ENCODE results near the gene ITCH.

The ITCH gene

DNA sequence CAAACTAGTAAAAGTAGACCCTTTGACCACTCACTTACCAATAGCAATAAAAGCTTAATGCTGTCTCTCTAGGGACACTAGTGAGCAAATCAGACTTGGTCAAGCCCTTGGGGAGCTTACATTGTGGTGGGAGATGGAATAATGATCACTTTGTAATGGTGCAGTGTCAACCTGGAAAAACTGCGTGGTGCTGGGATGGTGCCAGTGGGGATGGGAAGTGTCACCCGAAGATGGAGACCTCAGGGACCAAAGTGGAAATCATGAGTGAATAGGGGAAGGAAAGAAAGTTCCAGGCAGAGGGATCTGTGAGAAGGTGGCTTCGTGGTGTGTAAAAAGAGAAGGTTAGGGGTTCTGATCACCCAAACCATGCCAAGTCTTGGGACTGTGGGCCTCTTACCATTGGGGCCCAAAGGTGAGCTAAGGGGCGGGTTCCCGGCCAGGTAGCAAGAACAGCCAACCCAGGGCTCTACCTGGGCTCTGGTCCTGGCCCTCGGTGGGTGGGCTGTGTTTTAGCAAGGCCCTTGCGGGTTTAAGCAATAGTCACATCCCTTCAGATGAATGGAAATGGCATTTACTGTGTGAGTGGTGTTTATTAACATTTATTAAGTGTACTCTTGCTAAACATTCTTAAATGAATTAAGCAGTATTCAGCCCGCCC lies 168.7 kb downstream of the ITCH start:
- POLR2A ChIA-PET: no interaction called here
- Histone ChIP-seq H3K4me3 (ENCODE audit: low read depth, low read length) (no peak overlapping the region), H3K27ac (ENCODE audit: extremely low read depth, low read depth, low read length) (no peak overlapping the region), H3K9me3 (ENCODE audit: control insufficient read depth, insufficient read depth, low read depth, low read length) (no peaks in the 10 kb centered on the region), H3K36me3 (ENCODE audit: control insufficient read depth in 2 of 2, insufficient read depth in 1 of 2, low read length in 2 of 2) (peaks cover 3 to 90% of the 10 kb centered on the region in 2 experiments; a peak in 2 of 3 replicates), H3K4me1 (ENCODE audit: control insufficient read depth, insufficient read depth, low read length) (no peaks in the 10 kb centered on the region)
- TF ChIP-seq, protein P1, sequence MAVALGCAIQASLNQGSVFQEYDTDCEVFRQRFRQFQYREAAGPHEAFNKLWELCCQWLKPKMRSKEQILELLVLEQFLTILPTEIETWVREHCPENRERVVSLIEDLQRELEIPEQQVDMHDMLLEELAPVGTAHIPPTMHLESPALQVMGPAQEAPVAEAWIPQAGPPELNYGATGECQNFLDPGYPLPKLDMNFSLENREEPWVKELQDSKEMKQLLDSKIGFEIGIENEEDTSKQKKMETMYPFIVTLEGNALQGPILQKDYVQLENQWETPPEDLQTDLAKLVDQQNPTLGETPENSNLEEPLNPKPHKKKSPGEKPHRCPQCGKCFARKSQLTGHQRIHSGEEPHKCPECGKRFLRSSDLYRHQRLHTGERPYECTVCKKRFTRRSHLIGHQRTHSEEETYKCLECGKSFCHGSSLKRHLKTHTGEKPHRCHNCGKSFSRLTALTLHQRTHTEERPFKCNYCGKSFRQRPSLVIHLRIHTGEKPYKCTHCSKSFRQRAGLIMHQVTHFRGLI (tag by site-specific recombination; IDR thresholded peaks at IDR 0.05): no peak
- TF ChIP-seq, protein P2, sequence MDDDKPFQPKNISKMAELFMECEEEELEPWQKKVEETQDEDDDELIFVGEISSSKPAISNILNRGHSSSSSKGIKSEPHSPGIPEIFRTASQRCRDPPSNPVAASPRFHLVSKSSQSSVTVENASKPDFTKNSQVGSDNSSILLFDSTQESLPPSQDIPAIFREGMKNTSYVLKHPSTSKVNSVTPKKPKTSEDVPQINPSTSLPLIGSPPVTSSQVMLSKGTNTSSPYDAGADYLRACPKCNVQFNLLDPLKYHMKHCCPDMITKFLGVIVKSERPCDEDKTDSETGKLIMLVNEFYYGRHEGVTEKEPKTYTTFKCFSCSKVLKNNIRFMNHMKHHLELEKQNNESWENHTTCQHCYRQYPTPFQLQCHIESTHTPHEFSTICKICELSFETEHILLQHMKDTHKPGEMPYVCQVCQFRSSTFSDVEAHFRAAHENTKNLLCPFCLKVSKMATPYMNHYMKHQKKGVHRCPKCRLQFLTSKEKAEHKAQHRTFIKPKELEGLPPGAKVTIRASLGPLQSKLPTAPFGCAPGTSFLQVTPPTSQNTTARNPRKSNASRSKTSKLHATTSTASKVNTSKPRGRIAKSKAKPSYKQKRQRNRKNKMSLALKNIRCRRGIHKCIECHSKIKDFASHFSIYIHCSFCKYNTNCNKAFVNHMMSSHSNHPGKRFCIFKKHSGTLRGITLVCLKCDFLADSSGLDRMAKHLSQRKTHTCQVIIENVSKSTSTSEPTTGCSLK (tag by site-specific recombination; IDR thresholded peaks at IDR 0.05): no peak
- TF ChIP-seq ZNF600 (tag by site-specific recombination; IDR thresholded peaks at IDR 0.05): no peak
- no peak for TF ChIP-seq YY1 (tag by site-specific recombination; IDR thresholded peaks at IDR 0.05)
- no peak for TF ChIP-seq KLF9 (tag by site-specific recombination; IDR thresholded peaks at IDR 0.05; ENCODE audit: low read depth)
- no peak for TF ChIP-seq ZNF623 (tag by site-specific recombination; IDR thresholded peaks at IDR 0.05)
- TF ChIP-seq GLI2 (tag by site-specific recombination; IDR thresholded peaks at IDR 0.05; ENCODE audit: borderline replicate concordance, low read depth): no peak
- TF ChIP-seq ZBTB1 (tag by site-specific recombination; IDR thresholded peaks at IDR 0.05): no peak
- TF ChIP-seq, protein P3, sequence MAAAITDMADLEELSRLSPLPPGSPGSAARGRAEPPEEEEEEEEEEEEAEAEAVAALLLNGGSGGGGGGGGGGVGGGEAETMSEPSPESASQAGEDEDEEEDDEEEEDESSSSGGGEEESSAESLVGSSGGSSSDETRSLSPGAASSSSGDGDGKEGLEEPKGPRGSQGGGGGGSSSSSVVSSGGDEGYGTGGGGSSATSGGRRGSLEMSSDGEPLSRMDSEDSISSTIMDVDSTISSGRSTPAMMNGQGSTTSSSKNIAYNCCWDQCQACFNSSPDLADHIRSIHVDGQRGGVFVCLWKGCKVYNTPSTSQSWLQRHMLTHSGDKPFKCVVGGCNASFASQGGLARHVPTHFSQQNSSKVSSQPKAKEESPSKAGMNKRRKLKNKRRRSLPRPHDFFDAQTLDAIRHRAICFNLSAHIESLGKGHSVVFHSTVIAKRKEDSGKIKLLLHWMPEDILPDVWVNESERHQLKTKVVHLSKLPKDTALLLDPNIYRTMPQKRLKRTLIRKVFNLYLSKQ (tag by site-specific recombination; IDR thresholded peaks at IDR 0.05; ENCODE audit: borderline replicate concordance): no peak
- TF ChIP-seq IKZF3 (tag by site-specific recombination; IDR thresholded peaks at IDR 0.05): no peak
- no peak for TF ChIP-seq ZNF391 (tag by site-specific recombination; IDR thresholded peaks at IDR 0.05; ENCODE audit: borderline replicate concordance, low read depth)
- no peak for TF ChIP-seq ZNF707 (tag by site-specific recombination; IDR thresholded peaks at IDR 0.05)
- TF ChIP-seq, protein P4, sequence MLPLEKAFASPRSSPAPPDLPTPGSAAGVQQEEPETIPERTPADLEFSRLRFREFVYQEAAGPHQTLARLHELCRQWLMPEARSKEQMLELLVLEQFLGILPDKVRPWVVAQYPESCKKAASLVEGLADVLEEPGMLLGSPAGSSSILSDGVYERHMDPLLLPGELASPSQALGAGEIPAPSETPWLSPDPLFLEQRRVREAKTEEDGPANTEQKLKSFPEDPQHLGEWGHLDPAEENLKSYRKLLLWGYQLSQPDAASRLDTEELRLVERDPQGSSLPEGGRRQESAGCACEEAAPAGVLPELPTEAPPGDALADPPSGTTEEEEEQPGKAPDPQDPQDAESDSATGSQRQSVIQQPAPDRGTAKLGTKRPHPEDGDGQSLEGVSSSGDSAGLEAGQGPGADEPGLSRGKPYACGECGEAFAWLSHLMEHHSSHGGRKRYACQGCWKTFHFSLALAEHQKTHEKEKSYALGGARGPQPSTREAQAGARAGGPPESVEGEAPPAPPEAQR (tag by site-specific recombination; IDR thresholded peaks at IDR 0.05): no peak
- CTCF ChIA-PET: interaction anchor here (0.6 to 4.2 kb wide), 8 partner anchors 7 to 355 kb away, joined by 3 to 22 read pairs (median 5); partner anchors contain the start of gene DYNLRB1

DNA sequence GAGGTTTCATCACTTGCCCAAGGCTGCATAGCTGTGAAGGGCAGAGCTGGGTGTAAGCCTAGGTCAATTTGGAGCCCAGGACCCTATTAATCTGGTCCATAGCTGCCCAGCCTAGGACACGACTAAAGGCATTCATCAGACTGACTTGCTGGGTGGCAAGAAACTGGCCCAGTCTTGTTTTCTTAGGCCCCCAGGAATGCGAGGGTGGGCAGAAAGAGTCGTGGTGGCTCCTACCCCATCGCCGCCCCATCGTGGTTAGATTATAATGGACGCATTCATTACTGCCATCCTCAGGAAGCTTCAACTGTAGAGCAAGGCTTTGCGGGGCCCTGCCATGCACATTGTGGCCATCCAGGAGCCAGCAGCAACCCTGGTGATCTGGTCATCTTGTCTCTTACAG lies 169.2 kb downstream of the ITCH start:
- ChIA-PET POLR2A (no interaction called here), CTCF (interaction anchor here (0.6 to 4.2 kb wide), 5 partner anchors 7 to 220 kb away, joined by 3 to 22 read pairs (median 6); partner anchors contain the start of gene DYNLRB1)
- TF ChIP-seq, protein P5, sequence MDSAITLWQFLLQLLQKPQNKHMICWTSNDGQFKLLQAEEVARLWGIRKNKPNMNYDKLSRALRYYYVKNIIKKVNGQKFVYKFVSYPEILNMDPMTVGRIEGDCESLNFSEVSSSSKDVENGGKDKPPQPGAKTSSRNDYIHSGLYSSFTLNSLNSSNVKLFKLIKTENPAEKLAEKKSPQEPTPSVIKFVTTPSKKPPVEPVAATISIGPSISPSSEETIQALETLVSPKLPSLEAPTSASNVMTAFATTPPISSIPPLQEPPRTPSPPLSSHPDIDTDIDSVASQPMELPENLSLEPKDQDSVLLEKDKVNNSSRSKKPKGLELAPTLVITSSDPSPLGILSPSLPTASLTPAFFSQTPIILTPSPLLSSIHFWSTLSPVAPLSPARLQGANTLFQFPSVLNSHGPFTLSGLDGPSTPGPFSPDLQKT (IDR thresholded peaks at IDR 0.05; ENCODE audit: borderline replicate concordance, low read depth, low read length): no peak
- TF ChIP-seq EGR2 (tag by site-specific recombination; IDR thresholded peaks at IDR 0.05; ENCODE audit: low read depth): peak; percentile 57; the same call in 1 of the 2 replicates
- H3K4me3 ChIP-seq (ENCODE audit: low read depth, low read length): no peak overlapping the region
- H3K9me3 ChIP-seq (ENCODE audit: control insufficient read depth, insufficient read depth, low read depth, low read length): no peaks in the 10 kb centered on the region
- peaks cover 3 to 90% of the 10 kb centered on the region in 2 experiments; a peak in 2 of 3 replicates for H3K36me3 ChIP-seq (ENCODE audit: control insufficient read depth in 2 of 2, insufficient read depth in 1 of 2, low read length in 2 of 2)
- no peaks in the 10 kb centered on the region for H3K4me1 ChIP-seq (ENCODE audit: control insufficient read depth, insufficient read depth, low read length)
- no peak overlapping the region for H3K27ac ChIP-seq (ENCODE audit: extremely low read depth, low read depth, low read length)
